NCI-H1436 (cell line): ENCODE results near the gene ZNF124.

Experiments used
- DNase-seq: peaks from one replicate; lab custom pipeline; 2025; lab: John Stamatoyannopoulos, UW

ZNF124 gene

DNA sequence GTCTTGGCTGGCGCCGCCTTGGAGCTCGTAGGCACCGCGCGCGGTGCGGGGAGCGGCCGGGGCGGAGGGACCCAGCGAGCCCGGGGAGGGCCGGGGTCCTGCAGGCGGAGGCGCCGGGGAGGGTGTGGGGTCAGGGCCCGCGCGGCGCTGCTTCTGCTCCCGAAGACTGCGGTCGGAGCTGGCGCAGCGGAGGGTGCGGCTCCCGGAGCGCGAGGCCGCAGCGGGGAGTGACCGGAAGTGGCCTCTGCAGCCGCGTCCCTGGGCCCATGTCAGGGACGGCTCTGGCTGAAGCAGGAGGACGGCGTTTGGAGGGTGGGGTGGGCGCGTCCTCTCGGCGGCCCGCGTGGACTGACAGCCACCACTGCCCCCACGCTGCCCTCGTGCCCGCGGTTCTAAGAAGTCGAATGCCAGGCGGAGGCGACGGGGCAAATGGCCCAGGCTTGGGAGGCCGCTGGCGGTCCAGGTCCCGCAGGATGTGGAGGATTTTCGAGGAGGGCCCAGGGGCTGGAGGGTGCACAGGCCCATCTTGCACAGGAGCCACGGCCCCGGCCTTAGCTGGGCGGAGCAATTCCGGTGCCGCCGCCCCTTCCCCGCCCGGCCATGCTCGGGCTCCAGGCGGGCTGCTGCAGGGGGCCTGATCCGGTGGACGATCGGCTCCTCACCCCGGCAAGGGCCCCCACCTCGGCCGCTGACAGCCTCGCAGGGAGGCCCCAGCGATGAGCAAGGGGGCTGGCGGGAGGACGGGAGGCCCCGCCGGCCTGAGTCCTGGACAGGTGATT lies 59.9 kb downstream of the ZNF124 start:
- peak; percentile 12 for DNase-seq

DNA sequence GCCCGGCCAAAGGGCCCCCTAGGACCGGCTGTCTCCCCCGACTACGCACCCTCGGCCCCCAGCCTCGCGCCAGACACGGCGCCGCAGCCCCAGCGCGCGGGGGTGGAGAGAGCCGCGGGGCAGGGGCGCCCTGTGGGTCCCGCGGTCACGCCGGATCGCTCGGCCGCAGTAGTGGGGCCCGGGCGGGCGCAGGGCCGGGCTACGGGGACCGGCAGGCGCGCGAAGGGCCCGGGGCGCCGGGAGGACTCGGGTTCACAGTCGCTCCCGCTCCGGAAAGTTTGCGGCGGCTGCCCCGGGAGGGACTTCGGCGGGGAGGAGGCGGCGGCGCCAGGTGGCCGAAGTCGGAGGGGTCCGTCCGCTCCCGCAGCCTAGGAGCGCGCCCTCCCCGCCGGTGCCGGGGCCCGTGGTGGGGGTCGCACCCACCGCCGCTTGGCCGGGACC lies 60.5 kb downstream of the ZNF124 start:
- DNase-seq = no peak

DNA sequence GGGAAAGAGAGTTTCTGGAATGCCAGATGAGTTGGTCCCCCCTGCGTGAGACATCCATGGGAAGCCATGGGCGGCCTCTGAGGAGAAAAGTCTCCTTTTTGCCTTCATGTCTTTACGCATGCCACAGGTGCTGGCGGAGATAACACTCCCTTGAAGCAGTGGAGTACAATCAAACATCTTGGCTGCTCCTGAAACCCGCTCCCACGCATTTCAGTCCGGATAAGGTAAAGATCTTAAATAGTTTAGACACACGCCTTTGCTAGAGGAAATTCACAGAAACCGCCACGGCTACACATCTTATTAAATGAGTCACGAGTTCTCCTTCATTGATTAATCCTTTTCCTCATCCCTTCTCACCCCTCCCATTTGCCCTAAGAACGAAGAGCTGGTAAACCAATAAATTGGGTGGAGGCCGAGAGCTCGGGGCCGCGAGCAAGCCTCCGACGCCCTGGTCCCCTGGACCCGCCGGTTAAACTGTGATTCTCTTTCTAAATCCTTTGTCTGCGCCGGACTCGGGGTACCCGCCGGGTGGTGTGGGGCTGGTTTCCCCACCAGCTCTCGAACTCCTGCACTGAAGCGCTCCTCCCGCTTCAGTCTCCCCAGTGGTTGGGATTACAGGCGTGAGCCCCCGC lies 61.1 kb downstream of the ZNF124 start:
- no peak for DNase-seq

DNA sequence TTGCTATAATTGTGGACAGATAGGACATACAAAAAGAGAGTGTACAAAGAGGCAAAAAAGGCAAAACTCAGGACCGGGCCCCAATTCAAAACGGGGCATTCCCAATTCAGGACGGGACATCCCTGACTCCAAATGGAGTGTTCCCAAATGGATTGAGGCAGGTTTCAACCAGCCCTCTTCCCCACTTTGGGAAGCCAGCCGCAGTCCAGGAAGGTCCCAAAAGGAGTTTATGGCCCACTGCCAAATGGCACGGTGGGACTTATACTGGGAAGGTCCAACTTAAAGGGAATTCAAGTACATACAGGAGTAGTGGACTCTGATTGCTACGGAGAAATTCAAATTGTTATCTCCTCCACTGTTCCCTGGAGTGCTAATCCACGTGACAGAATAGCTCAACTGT lies 64.1 kb downstream of the ZNF124 start:
- DNase-seq = no peak

DNA sequence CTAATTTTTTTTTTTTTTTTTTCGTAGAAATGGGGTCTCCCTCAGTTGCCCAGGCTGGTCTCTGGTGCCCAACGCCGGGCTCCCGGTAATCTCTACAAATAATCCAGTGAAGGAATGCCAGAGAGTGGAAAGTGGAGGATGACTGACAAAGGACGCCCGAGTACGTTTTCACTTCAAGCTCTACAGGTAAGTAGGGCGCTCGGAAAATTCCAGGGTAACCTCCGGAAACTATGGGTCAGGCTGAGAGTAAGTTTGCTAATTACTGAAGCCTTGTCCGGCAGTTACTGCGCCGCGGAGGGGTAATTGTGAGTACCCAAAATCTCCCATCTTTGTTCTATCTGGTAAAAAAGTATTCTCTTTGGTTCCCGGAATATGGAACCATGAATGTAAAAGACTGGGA lies 65.9 kb downstream of the ZNF124 start:
- DNase-seq = no peak
